PFSK-1 (cell line): ENCODE measurements around the gene GAB3.

ENCODE experiments used
- FOXP2 ChIP-seq: optimal IDR thresholded peaks from 2 replicates; pipeline ENCODE3; 2011; ENCODE audit warnings: borderline replicate concordance, control low read depth, inconsistent platforms; ENCODE audit not compliant: insufficient read depth; ENCODE audit errors: extremely low read length, extremely low read depth
- REST ChIP-seq, 2 experiments: IDR thresholded peaks; 2 replicates each; pipeline versions ENCODE4 v1.6.1 to v1.8.0; 2011 to 2012; ENCODE audit warnings: low read depth in 2 of 2, low read length in 2 of 2, control low read depth in 1 of 2, inconsistent platforms in 1 of 2, mild to moderate bottlenecking in 1 of 2, moderate library complexity in 1 of 2; ENCODE audit not compliant: insufficient read depth in 1 of 2
- SIN3A ChIP-seq: IDR thresholded peaks from 2 replicates; pipeline ENCODE4 v1.6.1; 2012; ENCODE audit warnings: mild to moderate bottlenecking, low read length, moderate library complexity, borderline replicate concordance; ENCODE audit not compliant: insufficient read depth
- TAF1 ChIP-seq: IDR thresholded peaks from 2 replicates; pipeline ENCODE4 v1.6.1; 2012; ENCODE audit warnings: low read length, control low read depth, borderline replicate concordance; ENCODE audit not compliant: insufficient read depth

GRCh38 chrX:154661170-154661569 lies 89.7 kb downstream of the GAB3 start:
- TF ChIP-seq REST (IDR thresholded peaks at IDR 0.05; ENCODE audit: insufficient read depth in 1 of 2, low read depth in 2 of 2, low read length in 2 of 2): no peak
- no peak for TF ChIP-seq SIN3A
- no peak for TF ChIP-seq TAF1
- TF ChIP-seq FOXP2: no peak
